ENCODE data around the gene DTNB. TPM values are rescaled to one million over a fixed set of nuclear protein-coding genes. Genes with fewer than 3 reads are reported as not detected.

DTNB gene
- polyA plus RNA-seq, 1 of the 3 experiments (the other 2 are of a cell fraction), result 15.3 TPM

GRCh38 chr2:25517701-25518100 lies 155.7 kb downstream of the DTNB start:
- H3K4me3 ChIP-seq (ENCODE audit: low read depth in 2 of 2, low read length in 1 of 2), result no peak overlapping the region
- peak; percentile 19 for DNase-seq
- peaks cover 0 to 4% of the 10 kb centered on the region in 2 experiments for H3K36me3 ChIP-seq (replicated peaks in 1 of 2; ENCODE audit: control insufficient read depth in 1 of 2, insufficient read depth in 2 of 2, low read length in 1 of 2)
- no peak overlapping the region for H2AFZ ChIP-seq (ENCODE audit: low read depth)
- no peaks in the 10 kb centered on the region for H3K9me2 ChIP-seq
- WGBS (ENCODE audit: low lambda C conversion rate), result 60% methylated on average over 4 of the region's 4 CpGs
- no peaks in the 10 kb centered on the region for H3K79me2 ChIP-seq (ENCODE audit: insufficient read depth)
- H3K9me3 ChIP-seq, result no peaks in the 10 kb centered on the region
- H4K20me1 ChIP-seq (ENCODE audit: insufficient read depth), result no peaks in the 10 kb centered on the region
- H3F3A ChIP-seq (replicated peaks; ENCODE audit: insufficient read depth), result peaks cover 11% of the 10 kb centered on the region
- ChIA-PET CTCF (interaction anchor here (0.7 to 4.0 kb wide), 7 partner anchors 14 to 176 kb away, joined by 3 to 25 read pairs (median 3); partner anchors contain the start of gene DNMT3A), POLR2A (no interaction called here)
- TF ChIP-seq NFIC (IDR thresholded peaks at IDR 0.05; ENCODE audit: borderline replicate concordance) (no peak), CHD2 (IDR thresholded peaks at IDR 0.05; ENCODE audit: low read length, partially characterized antibody) (peak; percentile 13), TCF12 (IDR thresholded peaks at IDR 0.05) (no peak), MXI1 (IDR thresholded peaks at IDR 0.05; ENCODE audit: low read depth, low read length) (0 out of 2 replicates have a peak, but pooled peaks have one; percentile 24)
- no peaks in the 10 kb centered on the region for H3K27me3 ChIP-seq (ENCODE audit: insufficient read depth)
- H3K4me2 ChIP-seq, result no peak overlapping the region
- H3K9ac ChIP-seq, result no peak overlapping the region
- peaks cover 4 to 11% of the 10 kb centered on the region in 2 experiments; a peak in 3 of 4 replicates for H3K4me1 ChIP-seq (ENCODE audit: control insufficient read depth in 1 of 2, insufficient read depth in 2 of 2, low read depth in 1 of 2, low read length in 1 of 2)
- peak overlapping the region; percentile 24 to 50; a peak in 2 of 4 replicates for H3K27ac ChIP-seq (ENCODE audit: low read depth in 2 of 2, low read length in 1 of 2)

DNA sequence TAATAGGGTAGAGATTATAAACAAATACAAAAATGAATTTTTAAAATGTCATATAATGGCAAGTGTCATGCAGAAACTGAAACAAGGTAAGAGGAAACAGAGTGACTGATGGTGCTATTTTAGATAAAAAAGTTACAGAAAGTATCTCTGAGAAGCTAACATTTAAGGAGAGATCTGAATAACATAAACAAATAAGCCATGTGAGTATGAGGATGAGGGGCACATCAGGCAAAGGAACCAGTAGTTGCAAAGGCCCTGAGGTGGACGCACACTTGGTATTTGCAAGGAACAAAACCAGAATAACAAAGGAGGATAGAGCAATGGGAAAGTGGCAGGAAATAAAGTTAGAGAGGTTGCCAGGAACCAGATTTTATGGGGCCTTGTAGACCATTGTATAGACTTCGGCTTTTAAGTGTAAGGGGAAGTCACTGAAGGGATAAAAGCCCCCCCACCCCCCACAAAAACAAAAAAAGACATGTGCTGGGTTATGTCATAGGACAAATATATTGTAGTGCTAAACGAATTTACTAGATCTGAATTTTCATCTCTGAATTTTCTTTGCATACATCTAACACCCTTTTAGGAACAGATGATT lies 159.2 kb downstream of the DTNB start:
- Histone ChIP-seq H2AFZ (ENCODE audit: low read depth) (no peak overlapping the region), H3K27ac (ENCODE audit: low read depth in 2 of 2, low read length in 1 of 2) (no peak overlapping the region; a peak in 1 of 4 replicates), H3K27me3 (ENCODE audit: insufficient read depth) (no peaks in the 10 kb centered on the region), H3K4me1 (ENCODE audit: control insufficient read depth in 1 of 2, insufficient read depth in 2 of 2, low read depth in 1 of 2, low read length in 1 of 2) (peaks cover 0 to 8% of the 10 kb centered on the region in 2 experiments; a peak in 3 of 4 replicates), H3K36me3 (replicated peaks in 1 of 2; ENCODE audit: control insufficient read depth in 1 of 2, insufficient read depth in 2 of 2, low read length in 1 of 2) (peaks cover 0 to 4% of the 10 kb centered on the region in 2 experiments), H4K20me1 (ENCODE audit: insufficient read depth) (no peaks in the 10 kb centered on the region), H3K9ac (no peak overlapping the region), H3K4me2 (no peak overlapping the region), H3K9me2 (no peaks in the 10 kb centered on the region), H3K9me3 (no peaks in the 10 kb centered on the region), H3K4me3 (ENCODE audit: low read depth in 2 of 2, low read length in 1 of 2) (no peak overlapping the region), H3K79me2 (ENCODE audit: insufficient read depth) (no peaks in the 10 kb centered on the region), H3F3A (replicated peaks; ENCODE audit: insufficient read depth) (peaks cover 11% of the 10 kb centered on the region)
- POLR2A ChIA-PET, result no interaction called here
- CTCF ChIA-PET, result interaction anchor here (1.0 kb wide), 1 partner anchor 152 kb away, joined by 4 read pairs; no protein-coding TSS in a partner anchor
- WGBS (ENCODE audit: low lambda C conversion rate), result 93% methylated on average over 3 of the region's 3 CpGs
- DNase-seq, result no peak
- TF ChIP-seq MXI1 (IDR thresholded peaks at IDR 0.05; ENCODE audit: low read depth, low read length) (no peak), IRF3 (IDR thresholded peaks at IDR 0.05; ENCODE audit: low read depth, low read length) (no peak), EP300 (IDR thresholded peaks at IDR 0.05; ENCODE audit: borderline replicate concordance in 1 of 2, low read depth in 1 of 2, low read length in 1 of 2) (no peak), RXRA (IDR thresholded peaks at IDR 0.05; ENCODE audit: borderline replicate concordance, low read depth) (no peak), USF2 (IDR thresholded peaks at IDR 0.05; ENCODE audit: borderline replicate concordance, low read depth, low read length) (no peak), NFIC (IDR thresholded peaks at IDR 0.05; ENCODE audit: borderline replicate concordance) (no peak), TAF1 (IDR thresholded peaks at IDR 0.05; ENCODE audit: borderline replicate concordance, low read depth, low read length) (no peak), SIN3A (IDR thresholded peaks at IDR 0.05; ENCODE audit: borderline replicate concordance, low read depth, low read length) (no peak), ELF1 (IDR thresholded peaks at IDR 0.05) (no peak), GABPA (IDR thresholded peaks at IDR 0.05; ENCODE audit: low read depth) (no peak), TCF12 (IDR thresholded peaks at IDR 0.05) (no peak), RAD21 (IDR thresholded peaks at IDR 0.05; ENCODE audit: low read length) (no peak), JUND (IDR thresholded peaks at IDR 0.05) (no peak), YY1 (IDR thresholded peaks at IDR 0.05; ENCODE audit: low read depth) (no peak), RFX5 (IDR thresholded peaks at IDR 0.05; ENCODE audit: low read length) (no peak), POLR2AphosphoS5 (IDR thresholded peaks at IDR 0.05; ENCODE audit: low read depth, low read length) (no peak), FOXM1 (IDR thresholded peaks at IDR 0.05; ENCODE audit: low read depth) (no peak), TEAD4 (IDR thresholded peaks at IDR 0.05; ENCODE audit: borderline replicate concordance, insufficient read depth) (no peak)
- TF ChIP-seq, protein P1, sequence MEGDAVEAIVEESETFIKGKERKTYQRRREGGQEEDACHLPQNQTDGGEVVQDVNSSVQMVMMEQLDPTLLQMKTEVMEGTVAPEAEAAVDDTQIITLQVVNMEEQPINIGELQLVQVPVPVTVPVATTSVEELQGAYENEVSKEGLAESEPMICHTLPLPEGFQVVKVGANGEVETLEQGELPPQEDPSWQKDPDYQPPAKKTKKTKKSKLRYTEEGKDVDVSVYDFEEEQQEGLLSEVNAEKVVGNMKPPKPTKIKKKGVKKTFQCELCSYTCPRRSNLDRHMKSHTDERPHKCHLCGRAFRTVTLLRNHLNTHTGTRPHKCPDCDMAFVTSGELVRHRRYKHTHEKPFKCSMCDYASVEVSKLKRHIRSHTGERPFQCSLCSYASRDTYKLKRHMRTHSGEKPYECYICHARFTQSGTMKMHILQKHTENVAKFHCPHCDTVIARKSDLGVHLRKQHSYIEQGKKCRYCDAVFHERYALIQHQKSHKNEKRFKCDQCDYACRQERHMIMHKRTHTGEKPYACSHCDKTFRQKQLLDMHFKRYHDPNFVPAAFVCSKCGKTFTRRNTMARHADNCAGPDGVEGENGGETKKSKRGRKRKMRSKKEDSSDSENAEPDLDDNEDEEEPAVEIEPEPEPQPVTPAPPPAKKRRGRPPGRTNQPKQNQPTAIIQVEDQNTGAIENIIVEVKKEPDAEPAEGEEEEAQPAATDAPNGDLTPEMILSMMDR (IDR thresholded peaks at IDR 0.05), result no peak
- TF ChIP-seq, protein P2, sequence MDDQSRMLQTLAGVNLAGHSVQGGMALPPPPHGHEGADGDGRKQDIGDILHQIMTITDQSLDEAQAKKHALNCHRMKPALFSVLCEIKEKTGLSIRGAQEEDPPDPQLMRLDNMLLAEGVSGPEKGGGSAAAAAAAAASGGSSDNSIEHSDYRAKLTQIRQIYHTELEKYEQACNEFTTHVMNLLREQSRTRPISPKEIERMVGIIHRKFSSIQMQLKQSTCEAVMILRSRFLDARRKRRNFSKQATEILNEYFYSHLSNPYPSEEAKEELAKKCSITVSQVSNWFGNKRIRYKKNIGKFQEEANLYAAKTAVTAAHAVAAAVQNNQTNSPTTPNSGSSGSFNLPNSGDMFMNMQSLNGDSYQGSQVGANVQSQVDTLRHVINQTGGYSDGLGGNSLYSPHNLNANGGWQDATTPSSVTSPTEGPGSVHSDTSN (IDR thresholded peaks at IDR 0.05), result no peak

Measured in SK-N-SH (cell line).